Loucy (cell line): ENCODE data around the gene STIMATE.

Experiments used
- H2AFZ ChIP-seq: fragments of 200-600 bp; sonication (generic); 2 replicates; pipeline ENCODE4 v1.6.0; 2016; ENCODE audit warnings: antibody characterized with exemption, mild to moderate bottlenecking, low read length, moderate library complexity
- H3F3A ChIP-seq: fragments of 200-600 bp; 2 replicates; pipeline ENCODE4 v1.6.0; 2016; ENCODE audit warnings: antibody characterized with exemption, low read depth, mild to moderate bottlenecking
- H3K27me3 ChIP-seq: fragments of 200-600 bp; sonication (generic); 2 replicates; pipeline ENCODE4 v1.6.1; 2014; ENCODE audit warnings: low read length, mild to moderate bottlenecking; ENCODE audit not compliant: insufficient read depth, poor library complexity, severe bottlenecking
- H3K36me3 ChIP-seq: fragments of 200-600 bp; sonication (generic); 2 replicates; pipeline ENCODE4 v1.6.1; 2016; ENCODE audit warnings: low read length; ENCODE audit not compliant: insufficient read depth
- H3K4me1 ChIP-seq: fragments of 200-600 bp; sonication (generic); 2 replicates; pipeline ENCODE4 v1.5.1; 2014; ENCODE audit warnings: low read length, mild to moderate bottlenecking; ENCODE audit not compliant: insufficient read depth, poor library complexity, severe bottlenecking
- H3K4me2 ChIP-seq: fragments of 200-600 bp; sonication (generic); 2 replicates; pipeline ENCODE4 v1.6.0; 2014; ENCODE audit warnings: antibody characterized with exemption, low read length, low read depth, mild to moderate bottlenecking; ENCODE audit not compliant: poor library complexity, severe bottlenecking
- H3K4me3 ChIP-seq: fragments of 200-600 bp; sonication (generic); 2 replicates; pipeline ENCODE4 v1.5.1; 2014; ENCODE audit warnings: low read length, mild to moderate bottlenecking, mixed read lengths; ENCODE audit not compliant: poor library complexity, severe bottlenecking
- H3K79me2 ChIP-seq: fragments of 200-600 bp; sonication (generic); 2 replicates; pipeline ENCODE4 v1.6.1; 2014; ENCODE audit warnings: low read length; ENCODE audit not compliant: insufficient read depth
- H3K9ac ChIP-seq: fragments of 200-600 bp; sonication (generic); 2 replicates; pipeline ENCODE4 v1.6.0; 2014; ENCODE audit warnings: mild to moderate bottlenecking, low read depth, low read length, moderate library complexity; ENCODE audit not compliant: poor library complexity, severe bottlenecking
- H3K9me2 ChIP-seq: fragments of 200-600 bp; sonication (generic); replicated peaks from 2 replicates; pipeline ENCODE4 v1.6.1; 2016; ENCODE audit warnings: low read depth, low read length, mixed read lengths
- H3K9me3 ChIP-seq: fragments of 200-600 bp; sonication (generic); 2 replicates; pipeline ENCODE4 v1.6.1; 2014; ENCODE audit warnings: mild to moderate bottlenecking, antibody characterized with exemption, low read length, low read depth; ENCODE audit not compliant: insufficient read depth
- H4K20me1 ChIP-seq: fragments of 200-600 bp; sonication (generic); 2 replicates; pipeline ENCODE4 v1.6.0; 2014; ENCODE audit warnings: antibody characterized with exemption, low read length, mild to moderate bottlenecking; ENCODE audit not compliant: insufficient read depth, poor library complexity, severe bottlenecking
- CTCF ChIP-seq: fragments of 200-600 bp; sonication (generic); conservative IDR thresholded peaks from 2 replicates; pipeline ENCODE4 v1.5.1; 2014; ENCODE audit warnings: mild to moderate bottlenecking, antibody characterized with exemption, low read length
- EZH2phosphoT487 ChIP-seq: fragments of 200-600 bp; IDR thresholded peaks from 2 replicates; pipeline ENCODE4 v1.6.1; 2018; ENCODE audit warnings: antibody characterized with exemption, mild to moderate bottlenecking, moderate library complexity, borderline replicate concordance

STIMATE gene

GRCh38 chr3:52847726-52848125, 49.6 kb downstream of the STIMATE start:
- no peaks in the 10 kb centered on the region for H3K4me1 ChIP-seq
- TF ChIP-seq EZH2phosphoT487, result no peak
- TF ChIP-seq CTCF, result no peak

GRCh38 chr3:52847241-52847640, 50.1 kb downstream of the STIMATE start:
- Histone ChIP-seq H3K9ac (no peak overlapping the region), H3K27me3 (no peaks in the 10 kb centered on the region), H2AFZ (no peak overlapping the region), H3K4me3 (no peak overlapping the region), H3F3A (no peaks in the 10 kb centered on the region), H3K4me1 (no peaks in the 10 kb centered on the region), H3K79me2 (no peaks in the 10 kb centered on the region), H3K9me3 (no peaks in the 10 kb centered on the region), H3K4me2 (no peak overlapping the region), H4K20me1 (no peaks in the 10 kb centered on the region), H3K9me2 (no peaks in the 10 kb centered on the region), H3K36me3 (peaks cover 40% of the 10 kb centered on the region; the same call in 1 of the 2 replicates)
- no peak for TF ChIP-seq CTCF
- TF ChIP-seq EZH2phosphoT487, result no peak

More at GRCh38 chr3:52847726-52848125, 49.6 kb downstream of the STIMATE start:
- no peaks in the 10 kb centered on the region for H3K9me2 ChIP-seq
- H3F3A ChIP-seq, result no peaks in the 10 kb centered on the region
- no peaks in the 10 kb centered on the region for H3K27me3 ChIP-seq
- peaks cover 40% of the 10 kb centered on the region; the same call in 1 of the 2 replicates for H3K36me3 ChIP-seq
- H3K79me2 ChIP-seq, result no peaks in the 10 kb centered on the region
- no peak overlapping the region for H2AFZ ChIP-seq
- H3K9me3 ChIP-seq, result no peaks in the 10 kb centered on the region
- no peak overlapping the region for H3K4me2 ChIP-seq
- H3K4me3 ChIP-seq, result no peak overlapping the region
- H4K20me1 ChIP-seq, result no peaks in the 10 kb centered on the region
- no peak overlapping the region for H3K9ac ChIP-seq

GRCh38 chr3:52846432-52846965, 50.8 kb downstream of the STIMATE start:
- Histone ChIP-seq H4K20me1 (no peaks in the 10 kb centered on the region), H3K36me3 (peaks cover 40% of the 10 kb centered on the region; the same call in 1 of the 2 replicates), H3K79me2 (no peaks in the 10 kb centered on the region), H2AFZ (no peak overlapping the region), H3K4me3 (no peak overlapping the region), H3K4me2 (no peak overlapping the region), H3K9me3 (no peaks in the 10 kb centered on the region), H3F3A (no peaks in the 10 kb centered on the region), H3K27me3 (no peaks in the 10 kb centered on the region), H3K9ac (no peak overlapping the region), H3K4me1 (no peaks in the 10 kb centered on the region), H3K9me2 (no peaks in the 10 kb centered on the region)
- TF ChIP-seq EZH2phosphoT487 (no peak), CTCF (no peak)
